ENCODE data around the gene KLHL7.

The KLHL7 gene

DNA sequence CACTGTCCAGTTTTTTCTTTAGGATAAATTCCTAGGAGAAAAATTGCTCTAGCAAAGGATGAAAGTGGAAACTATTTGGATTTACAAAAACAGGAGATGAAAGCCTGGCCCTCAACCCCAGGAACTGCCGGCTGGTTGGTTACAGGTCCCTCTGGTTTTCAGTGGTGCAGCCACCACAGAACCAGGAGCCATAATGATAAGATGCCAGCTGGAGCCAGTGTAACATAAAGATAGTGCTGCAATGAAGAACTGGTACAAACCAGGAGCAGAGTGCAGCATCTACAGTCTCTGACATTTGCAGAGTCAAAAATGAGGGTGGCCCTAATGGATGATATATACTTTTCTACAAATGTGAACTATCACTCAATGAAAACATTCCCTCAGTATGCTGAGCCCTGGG is 55.9 kb downstream of the KLHL7 start:
- TF ChIP-seq, protein P1, sequence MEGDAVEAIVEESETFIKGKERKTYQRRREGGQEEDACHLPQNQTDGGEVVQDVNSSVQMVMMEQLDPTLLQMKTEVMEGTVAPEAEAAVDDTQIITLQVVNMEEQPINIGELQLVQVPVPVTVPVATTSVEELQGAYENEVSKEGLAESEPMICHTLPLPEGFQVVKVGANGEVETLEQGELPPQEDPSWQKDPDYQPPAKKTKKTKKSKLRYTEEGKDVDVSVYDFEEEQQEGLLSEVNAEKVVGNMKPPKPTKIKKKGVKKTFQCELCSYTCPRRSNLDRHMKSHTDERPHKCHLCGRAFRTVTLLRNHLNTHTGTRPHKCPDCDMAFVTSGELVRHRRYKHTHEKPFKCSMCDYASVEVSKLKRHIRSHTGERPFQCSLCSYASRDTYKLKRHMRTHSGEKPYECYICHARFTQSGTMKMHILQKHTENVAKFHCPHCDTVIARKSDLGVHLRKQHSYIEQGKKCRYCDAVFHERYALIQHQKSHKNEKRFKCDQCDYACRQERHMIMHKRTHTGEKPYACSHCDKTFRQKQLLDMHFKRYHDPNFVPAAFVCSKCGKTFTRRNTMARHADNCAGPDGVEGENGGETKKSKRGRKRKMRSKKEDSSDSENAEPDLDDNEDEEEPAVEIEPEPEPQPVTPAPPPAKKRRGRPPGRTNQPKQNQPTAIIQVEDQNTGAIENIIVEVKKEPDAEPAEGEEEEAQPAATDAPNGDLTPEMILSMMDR (conservative IDR thresholded peaks at IDR 0.05; ENCODE audit: low read length), result no peak
- TF ChIP-seq EZH2phosphoT487 (IDR thresholded peaks at IDR 0.05; ENCODE audit: borderline replicate concordance), result no peak
- H3K27me3 ChIP-seq (ENCODE audit: insufficient read depth, low read length, poor library complexity, severe bottlenecking), result no peaks in the 10 kb centered on the region

DNA sequence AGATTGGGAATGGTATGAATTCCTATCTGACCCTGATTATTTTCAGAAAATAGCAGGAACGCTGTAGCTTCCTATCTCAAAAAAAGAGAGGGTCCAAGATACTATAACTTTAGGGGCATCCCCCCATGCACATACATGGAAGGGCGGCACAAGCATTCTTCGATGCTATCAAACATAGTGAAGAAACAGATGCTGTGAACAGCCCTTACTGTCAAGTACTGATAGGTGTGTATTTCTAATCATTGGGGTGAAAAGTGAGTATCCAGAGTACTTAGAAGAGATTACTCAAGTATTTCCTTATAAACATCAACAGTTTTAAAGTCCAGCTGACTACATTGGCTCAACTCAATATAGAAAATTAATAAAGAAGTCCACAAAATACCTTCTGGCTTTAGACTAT is 59.3 kb downstream of the KLHL7 start:
- H3K36me3 ChIP-seq (ENCODE audit: insufficient read depth, low read length), result no peaks in the 10 kb centered on the region
- no peak overlapping the region for H2AFZ ChIP-seq (ENCODE audit: low read length)
- H3K9ac ChIP-seq (ENCODE audit: low read depth, low read length, poor library complexity, severe bottlenecking), result no peak overlapping the region
- H3K9me3 ChIP-seq (ENCODE audit: insufficient read depth, low read depth, low read length), result no peaks in the 10 kb centered on the region
- no peaks in the 10 kb centered on the region for H3K27me3 ChIP-seq (ENCODE audit: insufficient read depth, low read length, poor library complexity, severe bottlenecking)
- H3F3A ChIP-seq (ENCODE audit: low read depth), result no peaks in the 10 kb centered on the region
- H3K4me2 ChIP-seq (ENCODE audit: low read depth, low read length, poor library complexity, severe bottlenecking), result no peak overlapping the region
- no peak overlapping the region for H3K4me3 ChIP-seq (ENCODE audit: low read length, poor library complexity, severe bottlenecking)
- TF ChIP-seq, protein P1 (conservative IDR thresholded peaks at IDR 0.05; ENCODE audit: low read length), result no peak
- no peak for TF ChIP-seq EZH2phosphoT487 (IDR thresholded peaks at IDR 0.05; ENCODE audit: borderline replicate concordance)
- H3K9me2 ChIP-seq (replicated peaks; ENCODE audit: low read depth, low read length), result no peaks in the 10 kb centered on the region
- no peaks in the 10 kb centered on the region for H4K20me1 ChIP-seq (ENCODE audit: insufficient read depth, low read length, poor library complexity, severe bottlenecking)
- no peaks in the 10 kb centered on the region for H3K4me1 ChIP-seq (ENCODE audit: insufficient read depth, low read length, poor library complexity, severe bottlenecking)
- no peaks in the 10 kb centered on the region for H3K79me2 ChIP-seq (ENCODE audit: insufficient read depth, low read length)

More for the DNA sequence above, 55.9 kb downstream of the KLHL7 start:
- Histone ChIP-seq H3K9me2 (replicated peaks; ENCODE audit: low read depth, low read length) (no peaks in the 10 kb centered on the region), H3K4me1 (ENCODE audit: insufficient read depth, low read length, poor library complexity, severe bottlenecking) (no peaks in the 10 kb centered on the region), H3F3A (ENCODE audit: low read depth) (no peaks in the 10 kb centered on the region), H3K9ac (ENCODE audit: low read depth, low read length, poor library complexity, severe bottlenecking) (no peak overlapping the region), H4K20me1 (ENCODE audit: insufficient read depth, low read length, poor library complexity, severe bottlenecking) (no peaks in the 10 kb centered on the region), H2AFZ (ENCODE audit: low read length) (no peak overlapping the region), H3K9me3 (ENCODE audit: insufficient read depth, low read depth, low read length) (no peaks in the 10 kb centered on the region), H3K79me2 (ENCODE audit: insufficient read depth, low read length) (no peaks in the 10 kb centered on the region), H3K36me3 (ENCODE audit: insufficient read depth, low read length) (no peaks in the 10 kb centered on the region), H3K4me2 (ENCODE audit: low read depth, low read length, poor library complexity, severe bottlenecking) (no peak overlapping the region), H3K4me3 (ENCODE audit: low read length, poor library complexity, severe bottlenecking) (no peak overlapping the region)

DNA sequence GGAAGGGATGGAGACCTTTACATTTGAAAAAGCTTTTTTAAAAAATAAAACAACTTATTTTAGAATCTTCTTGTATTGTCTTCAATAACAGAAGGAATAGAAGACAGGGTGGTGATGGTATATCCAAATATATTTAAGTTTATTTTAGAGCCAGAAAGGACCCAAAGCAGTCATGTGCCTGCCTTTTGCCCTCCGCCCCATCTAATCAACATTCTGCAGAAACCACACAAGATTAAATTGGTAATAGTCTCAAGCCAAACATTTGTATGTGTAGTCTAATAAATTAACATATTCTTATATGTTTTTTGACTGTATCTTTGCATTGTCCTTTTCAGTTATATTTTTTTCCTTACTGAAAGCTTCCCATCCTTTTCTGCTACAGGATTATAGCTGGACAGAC is 59.7 kb downstream of the KLHL7 start:
- Histone ChIP-seq H3K4me3 (ENCODE audit: low read length, poor library complexity, severe bottlenecking) (no peak overlapping the region), H4K20me1 (ENCODE audit: insufficient read depth, low read length, poor library complexity, severe bottlenecking) (no peaks in the 10 kb centered on the region), H3K9me2 (replicated peaks; ENCODE audit: low read depth, low read length) (no peaks in the 10 kb centered on the region), H3K27me3 (ENCODE audit: insufficient read depth, low read length, poor library complexity, severe bottlenecking) (no peaks in the 10 kb centered on the region), H3K4me2 (ENCODE audit: low read depth, low read length, poor library complexity, severe bottlenecking) (no peak overlapping the region), H3K36me3 (ENCODE audit: insufficient read depth, low read length) (no peaks in the 10 kb centered on the region), H2AFZ (ENCODE audit: low read length) (no peak overlapping the region), H3F3A (ENCODE audit: low read depth) (no peaks in the 10 kb centered on the region), H3K9ac (ENCODE audit: low read depth, low read length, poor library complexity, severe bottlenecking) (no peak overlapping the region), H3K79me2 (ENCODE audit: insufficient read depth, low read length) (no peaks in the 10 kb centered on the region), H3K4me1 (ENCODE audit: insufficient read depth, low read length, poor library complexity, severe bottlenecking) (no peaks in the 10 kb centered on the region), H3K9me3 (ENCODE audit: insufficient read depth, low read depth, low read length) (no peaks in the 10 kb centered on the region)
- no peak for TF ChIP-seq EZH2phosphoT487 (IDR thresholded peaks at IDR 0.05; ENCODE audit: borderline replicate concordance)
- TF ChIP-seq, protein P1 (conservative IDR thresholded peaks at IDR 0.05; ENCODE audit: low read length), result no peak

Measured in Loucy (cell line).